MM.1S (cell line): Measurements from ENCODE around the gene PEX1.
"Not testable (repeated sequence)": the region's sequence is repeated elsewhere in the genome, so short reads cannot be mapped to it uniquely, and the experiment has no call there.

Source experiments
- DNase-seq: peaks from one replicate; pipeline ENCODE4 v3.0.0-alpha.2; 2015
- H2AFZ ChIP-seq: fragments of 300-600 bp; sonication (generic); 2 replicates; pipeline ENCODE4 v1.6.0; 2016; ENCODE audit warnings: antibody characterized with exemption, low read length
- H3F3A ChIP-seq: fragments of 300-600 bp; sonication (generic); 2 replicates; pipeline ENCODE4 v1.6.1; 2016; ENCODE audit warnings: mild to moderate bottlenecking, antibody characterized with exemption, low read length, moderate library complexity, mixed read lengths; ENCODE audit not compliant: insufficient read depth
- H3K27ac ChIP-seq: fragments of 300-600 bp; sonication (generic); 2 replicates; pipeline ENCODE4 v1.5.1; 2016; ENCODE audit warnings: mild to moderate bottlenecking, low read length
- H3K27me3 ChIP-seq: fragments of 300-600 bp; sonication (generic); replicated peaks from 2 replicates; pipeline ENCODE4 v1.6.0; 2016; ENCODE audit warnings: low read length; ENCODE audit not compliant: insufficient read depth
- H3K36me3 ChIP-seq: fragments of 300-600 bp; sonication (generic); replicated peaks from 2 replicates; pipeline ENCODE4 v1.6.1; 2016; ENCODE audit warnings: mild to moderate bottlenecking, low read length, mixed read lengths; ENCODE audit not compliant: insufficient read depth
- H3K4me1 ChIP-seq: fragments of 300-600 bp; sonication (generic); 2 replicates; pipeline ENCODE4 v1.6.1; 2016; ENCODE audit warnings: low read length, mixed read lengths
- H3K4me2 ChIP-seq: fragments of 300-600 bp; sonication (generic); 2 replicates; pipeline ENCODE4 v1.6.0; 2016; ENCODE audit warnings: low read depth, low read length
- H3K4me3 ChIP-seq: fragments of 300-600 bp; sonication (generic); 2 replicates; pipeline ENCODE4 v1.5.1; 2016; ENCODE audit warnings: low read length, mixed read lengths
- H3K79me2 ChIP-seq: fragments of 300-600 bp; sonication (generic); 2 replicates; pipeline ENCODE4 v1.6.1; 2016; ENCODE audit warnings: mixed run types, low read length, mixed read lengths
- H3K9ac ChIP-seq: fragments of 300-600 bp; sonication (generic); 2 replicates; pipeline ENCODE4 v1.6.1; 2016; ENCODE audit warnings: low read length, mixed read lengths
- H3K9me2 ChIP-seq: fragments of 300-600 bp; sonication (generic); replicated peaks from 2 replicates; pipeline ENCODE4 v1.6.1; 2016; ENCODE audit warnings: mild to moderate bottlenecking, low read length, mixed read lengths; ENCODE audit not compliant: insufficient read depth
- H3K9me3 ChIP-seq: fragments of 300-600 bp; sonication (generic); replicated peaks from 2 replicates; pipeline ENCODE4 v1.6.1; 2016; ENCODE audit warnings: mild to moderate bottlenecking, low read length, mixed read lengths; ENCODE audit not compliant: insufficient read depth
- H4K20me1 ChIP-seq: fragments of 300-600 bp; sonication (generic); 2 replicates; pipeline ENCODE4 v1.6.1; 2016; ENCODE audit warnings: mild to moderate bottlenecking, low read length, moderate library complexity, mixed read lengths; ENCODE audit not compliant: insufficient read depth
- EZH2 ChIP-seq: fragments of 300-600 bp; sonication (generic); optimal IDR thresholded peaks from 2 replicates; pipeline ENCODE3; 2017; ENCODE audit warnings: low read depth, mild to moderate bottlenecking, antibody characterized with exemption, low read length, mixed read lengths
- EZH2phosphoT487 ChIP-seq: fragments of 300-600 bp; sonication (generic); IDR thresholded peaks from 2 replicates; pipeline ENCODE4 v1.6.1; 2018; ENCODE audit warnings: antibody characterized with exemption, low read length
- TF ChIP-seq, protein P1 (sequence below): fragments of 300-600 bp; sonication (generic); IDR thresholded peaks from 2 replicates; pipeline ENCODE4 v1.5.1; 2016; ENCODE audit warnings: antibody characterized with exemption, low read length, mixed read lengths

Gene PEX1

DNA sequence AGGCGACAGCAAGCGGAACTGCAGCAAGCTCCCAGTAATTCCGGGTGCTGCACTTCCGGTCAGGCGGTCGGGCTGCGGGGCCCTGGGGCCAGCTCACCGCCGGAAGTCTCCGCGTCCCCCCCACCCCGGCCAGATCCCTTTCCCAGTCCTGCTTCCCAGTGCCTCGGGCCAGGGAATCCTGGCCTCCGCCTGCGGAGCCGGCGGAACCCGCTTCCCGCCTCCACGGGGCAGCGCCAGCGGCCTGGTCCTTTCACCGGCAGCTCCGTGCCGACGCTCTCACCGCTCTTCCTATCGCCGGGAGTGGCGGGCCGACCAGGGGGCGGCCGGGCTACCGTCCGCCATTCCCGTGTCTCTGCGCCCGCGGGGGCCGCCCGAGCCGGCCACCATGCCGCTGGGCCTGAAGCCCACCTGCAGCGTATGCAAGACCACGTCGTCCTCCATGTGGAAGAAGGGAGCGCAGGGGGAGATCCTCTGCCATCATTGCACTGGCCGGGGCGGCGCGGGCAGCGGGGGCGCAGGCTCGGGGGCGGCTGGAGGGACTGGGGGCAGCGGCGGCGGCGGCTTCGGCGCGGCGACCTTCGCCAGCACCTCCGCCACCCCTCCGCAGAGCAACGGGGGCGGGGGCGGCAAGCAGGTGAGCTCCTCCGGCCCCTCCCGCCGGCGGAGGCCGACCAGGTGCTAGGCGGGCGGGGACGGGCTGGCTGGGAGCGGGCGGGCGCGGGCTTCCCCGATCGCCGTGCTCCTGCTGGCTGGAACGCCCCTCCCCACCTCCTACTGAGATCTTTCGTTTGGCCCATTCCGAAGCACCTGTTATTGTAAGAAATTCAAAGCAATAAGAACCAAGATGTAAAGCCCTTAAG is 80.7 kb downstream of the PEX1 start, which contains the start of gene GATAD1:
Gene GATAD1 (plus strand): TSS at position 138 of the 860 bp plus-strand sequence. CDS start 248 bp downstream, at position 386.
- no peaks in the 10 kb centered on the region for H3K79me2 ChIP-seq
- H3K27ac ChIP-seq, result peak within 1 kb of the TSS; percentile 73; the same call in 1 of the 2 replicates
- no peaks in the 10 kb centered on the region for H3K27me3 ChIP-seq
- H3K9ac ChIP-seq, result peak within 1 kb of the TSS; percentile 93
- H3K9me3 ChIP-seq, result no peaks in the 10 kb centered on the region
- no peaks in the 10 kb centered on the region for H3K4me1 ChIP-seq
- DNase-seq, result peak; percentile 91
- peak within 1 kb of the TSS; percentile 68 for H3K4me2 ChIP-seq
- TF ChIP-seq, protein P1, sequence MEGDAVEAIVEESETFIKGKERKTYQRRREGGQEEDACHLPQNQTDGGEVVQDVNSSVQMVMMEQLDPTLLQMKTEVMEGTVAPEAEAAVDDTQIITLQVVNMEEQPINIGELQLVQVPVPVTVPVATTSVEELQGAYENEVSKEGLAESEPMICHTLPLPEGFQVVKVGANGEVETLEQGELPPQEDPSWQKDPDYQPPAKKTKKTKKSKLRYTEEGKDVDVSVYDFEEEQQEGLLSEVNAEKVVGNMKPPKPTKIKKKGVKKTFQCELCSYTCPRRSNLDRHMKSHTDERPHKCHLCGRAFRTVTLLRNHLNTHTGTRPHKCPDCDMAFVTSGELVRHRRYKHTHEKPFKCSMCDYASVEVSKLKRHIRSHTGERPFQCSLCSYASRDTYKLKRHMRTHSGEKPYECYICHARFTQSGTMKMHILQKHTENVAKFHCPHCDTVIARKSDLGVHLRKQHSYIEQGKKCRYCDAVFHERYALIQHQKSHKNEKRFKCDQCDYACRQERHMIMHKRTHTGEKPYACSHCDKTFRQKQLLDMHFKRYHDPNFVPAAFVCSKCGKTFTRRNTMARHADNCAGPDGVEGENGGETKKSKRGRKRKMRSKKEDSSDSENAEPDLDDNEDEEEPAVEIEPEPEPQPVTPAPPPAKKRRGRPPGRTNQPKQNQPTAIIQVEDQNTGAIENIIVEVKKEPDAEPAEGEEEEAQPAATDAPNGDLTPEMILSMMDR, result peak; percentile 81; the same call in 1 of the 2 replicates
- TF ChIP-seq EZH2phosphoT487, result no peak
- peak within 1 kb of the TSS; percentile 92 for H3K4me3 ChIP-seq
- no peaks in the 10 kb centered on the region for H3K36me3 ChIP-seq
- H3K9me2 ChIP-seq, result no peaks in the 10 kb centered on the region
- H4K20me1 ChIP-seq, result no peaks in the 10 kb centered on the region
- peaks cover 8% of the 10 kb centered on the region; the same call in 1 of the 2 replicates for H3F3A ChIP-seq
- H2AFZ ChIP-seq, result peak within 1 kb of the TSS; percentile 96

DNA sequence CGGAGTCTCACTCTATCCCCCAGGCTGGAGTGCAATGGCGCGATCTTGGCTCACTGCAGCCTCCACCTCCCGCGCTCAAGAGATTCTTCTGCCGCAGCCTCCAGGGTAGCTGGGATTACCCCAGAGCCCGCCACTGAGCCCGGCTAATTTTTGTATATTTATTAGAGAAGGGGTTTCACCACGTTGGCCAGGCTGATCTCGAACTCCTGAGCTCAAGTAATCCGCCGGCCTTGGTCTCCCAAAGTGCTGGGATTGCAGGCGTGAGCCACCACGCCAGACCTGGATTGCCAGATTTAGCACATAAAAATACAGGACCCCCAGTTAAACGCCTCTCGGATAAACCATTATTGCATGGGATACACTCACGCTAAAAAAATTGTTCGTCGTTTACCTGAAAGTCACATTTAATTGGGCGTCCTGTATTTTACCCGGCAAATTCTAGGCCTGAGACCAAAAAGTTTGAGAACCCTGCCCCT is 81.4 kb downstream of the PEX1 start:
- H2AFZ ChIP-seq, result peak overlapping the region; percentile 96
- no peak for DNase-seq
- H3K4me3 ChIP-seq, result peak overlapping the region; percentile 92
- TF ChIP-seq EZH2phosphoT487, result no peak
- TF ChIP-seq, protein P1, result no peak; the same call in 1 of the 2 replicates
- H3K36me3 ChIP-seq, result no peaks in the 10 kb centered on the region
- H3K9ac ChIP-seq, result peak overlapping the region; percentile 93; the same call in 1 of the 2 replicates
- H3K79me2 ChIP-seq, result no peaks in the 10 kb centered on the region
- no peaks in the 10 kb centered on the region for H3K9me2 ChIP-seq
- H3F3A ChIP-seq, result peaks cover 8% of the 10 kb centered on the region; the same call in 1 of the 2 replicates
- H3K9me3 ChIP-seq, result no peaks in the 10 kb centered on the region
- H4K20me1 ChIP-seq, result no peaks in the 10 kb centered on the region
- H3K4me1 ChIP-seq, result no peaks in the 10 kb centered on the region
- peak overlapping the region; percentile 73; the same call in 1 of the 2 replicates for H3K27ac ChIP-seq
- H3K27me3 ChIP-seq, result no peaks in the 10 kb centered on the region
- peak overlapping the region; percentile 63; the same call in 1 of the 2 replicates for H3K4me2 ChIP-seq

DNA sequence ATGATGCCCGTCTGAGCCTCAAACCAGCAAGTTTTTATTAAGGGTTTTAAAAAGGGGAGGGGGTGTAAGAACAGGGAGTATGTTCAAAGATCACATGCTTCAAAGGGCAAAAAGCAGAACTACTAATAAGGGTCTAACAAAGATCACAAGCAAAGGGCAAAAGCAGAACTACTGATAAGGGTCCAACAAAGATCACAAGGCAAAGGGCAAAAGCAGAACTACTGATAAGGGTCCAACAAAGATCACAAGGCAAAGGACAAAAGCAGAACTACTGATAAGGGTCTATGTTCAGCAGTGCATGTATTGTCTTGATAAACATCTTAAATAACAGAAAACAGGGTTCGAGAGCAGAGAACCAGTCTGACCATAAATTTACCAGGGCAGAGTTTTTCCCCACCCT is 85.6 kb downstream of the PEX1 start:
- H3K4me3 ChIP-seq, H3K9me2 ChIP-seq, H3K9me3 ChIP-seq, H4K20me1 ChIP-seq, DNase-seq, H3K4me1 ChIP-seq, H2AFZ ChIP-seq, H3K79me2 ChIP-seq, H3K4me2 ChIP-seq, H3K9ac ChIP-seq, H3K27me3 ChIP-seq, H3F3A ChIP-seq, H3K36me3 ChIP-seq, H3K27ac ChIP-seq: not testable (repeated sequence)

DNA sequence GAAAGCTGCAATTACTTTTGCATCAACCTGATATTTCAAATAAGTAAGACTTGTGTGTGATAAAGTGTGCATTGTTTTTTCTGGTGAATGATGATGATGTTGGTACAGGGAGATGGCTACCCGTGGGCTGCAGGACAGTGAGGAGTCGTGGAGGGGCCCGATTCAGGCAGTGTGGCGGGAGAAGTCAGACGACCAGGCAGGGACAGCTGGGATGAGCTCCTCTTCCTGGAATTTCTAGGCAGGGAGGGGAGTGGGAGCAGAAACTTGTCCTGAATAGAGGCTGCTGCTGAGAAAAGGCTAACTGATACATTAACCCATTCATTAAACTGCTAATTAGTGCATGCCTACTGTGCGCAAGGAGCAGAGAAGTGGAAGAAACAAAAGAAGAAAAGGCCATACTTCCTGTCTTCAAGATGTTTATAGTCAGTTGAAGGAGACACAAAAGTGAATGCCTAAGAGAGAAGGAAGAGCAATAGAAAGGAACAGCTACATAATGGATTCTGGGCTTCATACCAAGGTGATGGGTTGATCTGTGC is 90.3 kb downstream of the PEX1 start:
- Histone ChIP-seq H3K36me3 (no peaks in the 10 kb centered on the region), H3K9me2 (no peaks in the 10 kb centered on the region), H3K9me3 (no peaks in the 10 kb centered on the region), H2AFZ (no peak overlapping the region), H4K20me1 (no peaks in the 10 kb centered on the region), H3F3A (no peaks in the 10 kb centered on the region), H3K9ac (no peak overlapping the region), H3K4me3 (no peak overlapping the region), H3K79me2 (no peaks in the 10 kb centered on the region), H3K27me3 (no peaks in the 10 kb centered on the region), H3K27ac (no peak overlapping the region), H3K4me1 (no peaks in the 10 kb centered on the region), H3K4me2 (no peak overlapping the region)
- no peak for DNase-seq
- no peak for TF ChIP-seq EZH2
- TF ChIP-seq EZH2phosphoT487, result no peak
- TF ChIP-seq, protein P1, result no peak
